ENCODE data around the gene CTDSPL.

CTDSPL gene

GRCh38 chr3:38004415-38005075 lies 142.9 kb downstream of the CTDSPL start:
- peak; percentile 75 to 79 for DNase-seq

- no peak for DNase-seq
These were observed 143.7 kb downstream of the CTDSPL start for GRCh38 chr3:38005076-38006020.

GRCh38 chr3:38006031-38006430 lies 144.4 kb downstream of the CTDSPL start:
- DNase-seq, result no peak

- no peak for DNase-seq
These were observed 144.8 kb downstream of the CTDSPL start for GRCh38 chr3:38006445-38006995.

- no peak for DNase-seq
These were observed 146.0 kb downstream of the CTDSPL start for GRCh38 chr3:38007754-38008090.

GRCh38 chr3:38008191-38008701 lies 146.6 kb downstream of the CTDSPL start:
- DNase-seq, result no peak

- DNase-seq, result no peak
These were observed 147.4 kb downstream of the CTDSPL start for GRCh38 chr3:38008971-38009580.

GRCh38 chr3:38009807-38010591 lies 148.3 kb downstream of the CTDSPL start:
- DNase-seq, result no peak

- DNase-seq, result no peak
These were observed 149.4 kb downstream of the CTDSPL start for GRCh38 chr3:38011111-38011510.

- no peak for DNase-seq
These were observed 153.8 kb downstream of the CTDSPL start for GRCh38 chr3:38015485-38015884.

GRCh38 chr3:38015984-38016383 lies 154.3 kb downstream of the CTDSPL start:
- no peak for DNase-seq

GRCh38 chr3:38016410-38016809 lies 154.7 kb downstream of the CTDSPL start:
- DNase-seq, result no peak

- no peak for DNase-seq
These were observed 155.3 kb downstream of the CTDSPL start for GRCh38 chr3:38016847-38017444.

GRCh38 chr3:38017445-38018295 lies 156.0 kb downstream of the CTDSPL start:
- DNase-seq, result peak in 1 of 2 experiments; percentile 51

GRCh38 chr3:38018296-38019266 lies 156.9 kb downstream of the CTDSPL start:
- DNase-seq, result no peak

GRCh38 chr3:38019658-38020341 lies 158.1 kb downstream of the CTDSPL start:
- DNase-seq, result no peak

- DNase-seq, result no peak
These were observed 158.7 kb downstream of the CTDSPL start for GRCh38 chr3:38020342-38020726.

- no peak for DNase-seq
These were observed 159.5 kb downstream of the CTDSPL start for GRCh38 chr3:38021196-38021595.

GRCh38 chr3:38022301-38022700 lies 160.6 kb downstream of the CTDSPL start:
- DNase-seq, result no peak
